WTC11 (cell line): ENCODE data around the gene ANXA5. TPM values are rescaled to one million over a fixed set of nuclear protein-coding genes. Genes with fewer than 3 reads are reported as not detected.

ENCODE experiments used
- ATAC-seq: fragments of 200-7000 bp; cut with Tn5 transposase; 2 replicates; pipeline ENCODE4 v1.10.0; 2021; ENCODE audit warnings: mild to moderate bottlenecking, moderate library complexity
- CTCF ChIA-PET: fragments of 300-600 bp; sonication (Branson Sonifier 250); formaldehyde crosslinking; loops from one replicate; lab custom pipeline; 2021; ENCODE audit warnings: antibody characterized with exemption; lab: Charles Lee
- POLR2A ChIA-PET: fragments of 350-600 bp; sonication (Branson Sonifier 250); formaldehyde crosslinking; loops from one replicate; lab custom pipeline; 2021; ENCODE audit warnings: antibody characterized with exemption; lab: Charles Lee
- DNase-seq: peaks from one replicate; pipeline ENCODE4 v3.0.0; 2021; ENCODE audit warnings: low spot score
- H3K27ac Mint-ChIP-seq: 2 replicates; pipeline ENCODE4 v1.8.0; 2021; ENCODE audit warnings: mixed read lengths
- H3K27me3 Mint-ChIP-seq: 2 replicates; pipeline ENCODE4 v1.8.0; 2021; ENCODE audit warnings: low read depth, mild to moderate bottlenecking, moderate library complexity, mixed read lengths
- H3K36me3 Mint-ChIP-seq: 2 replicates; pipeline ENCODE4 v1.8.0; 2021; ENCODE audit warnings: mixed read lengths
- H3K4me1 Mint-ChIP-seq: 2 replicates; pipeline ENCODE4 v1.8.0; 2022; ENCODE audit warnings: mixed read lengths
- H3K4me3 Mint-ChIP-seq: 2 replicates; pipeline ENCODE4 v1.8.0; 2021; ENCODE audit warnings: mild to moderate bottlenecking, moderate library complexity, mixed read lengths
- H3K9me3 Mint-ChIP-seq: 2 replicates; pipeline ENCODE4 v1.8.0; 2021; ENCODE audit warnings: mixed read lengths
- AFF4 ChIP-seq: sonication (generic); formaldehyde crosslinking; IDR thresholded peaks from 2 replicates; pipeline ENCODE4 v1.8.1; 2023; ENCODE audit warnings: mild to moderate bottlenecking, missing genetic modification reagents, borderline replicate concordance
- ARID4B ChIP-seq: sonication (generic); formaldehyde crosslinking; IDR thresholded peaks from 2 replicates; pipeline ENCODE4 v1.8.0; 2023; ENCODE audit warnings: missing genetic modification reagents, mild to moderate bottlenecking, borderline replicate concordance
- ATF6 ChIP-seq: sonication (generic); formaldehyde crosslinking; IDR thresholded peaks from 2 replicates; pipeline ENCODE4 v1.8.1; 2023; ENCODE audit warnings: mild to moderate bottlenecking, missing genetic modification reagents
- ERG ChIP-seq: fragments of 250-450 bp; sonication (Bioruptor Pico); IDR thresholded peaks from 2 replicates; pipeline ENCODE4 v1.8.0; 2021; ENCODE audit warnings: mild to moderate bottlenecking
- FOXP4 ChIP-seq: sonication (generic); formaldehyde crosslinking; IDR thresholded peaks from 2 replicates; pipeline ENCODE4 v1.8.0; 2022; ENCODE audit warnings: mild to moderate bottlenecking, missing genetic modification reagents
- MAX ChIP-seq: sonication (generic); formaldehyde crosslinking; IDR thresholded peaks from 2 replicates; pipeline ENCODE4 v1.8.0; 2022; ENCODE audit warnings: mild to moderate bottlenecking, missing genetic modification reagents
- TCF7 ChIP-seq: sonication (generic); formaldehyde crosslinking; IDR thresholded peaks from 2 replicates; pipeline ENCODE4 v1.8.0; 2022; ENCODE audit warnings: mild to moderate bottlenecking, low read depth, missing genetic modification reagents, moderate library complexity
- TP53 ChIP-seq: sonication (generic); formaldehyde crosslinking; IDR thresholded peaks from 2 replicates; pipeline ENCODE4 v1.8.1; 2023; ENCODE audit warnings: mild to moderate bottlenecking, missing genetic modification reagents
- ZBTB21 ChIP-seq: sonication (generic); formaldehyde crosslinking; IDR thresholded peaks from 2 replicates; pipeline ENCODE4 v1.8.1; 2023; ENCODE audit warnings: mild to moderate bottlenecking, missing genetic modification reagents, borderline replicate concordance
- ZBTB43 ChIP-seq: sonication (generic); formaldehyde crosslinking; IDR thresholded peaks from 2 replicates; pipeline ENCODE4 v1.8.1; 2023; ENCODE audit warnings: mild to moderate bottlenecking, missing genetic modification reagents
- ZNF138 ChIP-seq: sonication (generic); formaldehyde crosslinking; conservative IDR thresholded peaks from 2 replicates; pipeline ENCODE4 v1.8.1; 2022; ENCODE audit warnings: mild to moderate bottlenecking, moderate library complexity, missing genetic modification reagents
- ZNF263 ChIP-seq: sonication (generic); formaldehyde crosslinking; IDR thresholded peaks from 2 replicates; pipeline ENCODE4 v1.8.1; 2022; ENCODE audit warnings: low read depth, mild to moderate bottlenecking, moderate library complexity, missing genetic modification reagents
- ZNF281 ChIP-seq: sonication (generic); formaldehyde crosslinking; IDR thresholded peaks from 2 replicates; pipeline ENCODE4 v1.8.0; 2023; ENCODE audit warnings: mild to moderate bottlenecking, missing genetic modification reagents
- total RNA-seq: library from RNA; stranded (reverse); gene quantifications from 3 replicates; pipeline ENCODE4 v1.2.3, GENCODE V29; 2021

The ANXA5 gene
- total RNA-seq, 1 experiment from 2014 or later, result 186 TPM

GRCh38 chr4:121739575-121739974 lies 42.8 kb upstream of the ANXA5 start:
- CTCF ChIA-PET, result no interaction called here
- no peak for DNase-seq
- no peak for TF ChIP-seq ZNF263 (CRISPR knock-in tag)
- TF ChIP-seq ATF6, result no peak
- TF ChIP-seq ERG (CRISPR knock-in tag), result no peak
- TF ChIP-seq AFF4, result no peak
- no peak for TF ChIP-seq TP53 (CRISPR knock-in tag)
- TF ChIP-seq ZBTB43, result no peak
- TF ChIP-seq ZBTB21 (CRISPR knock-in tag), result no peak
- TF ChIP-seq, all 79 proteins: peak for 0
- POLR2A ChIA-PET, result no interaction called here
- no peaks in the 10 kb centered on the region for H3K36me3 Mint-ChIP-seq
- no peak overlapping the region for H3K4me3 Mint-ChIP-seq
- no peak for ATAC-seq
- peaks cover 21% of the 10 kb centered on the region for H3K4me1 Mint-ChIP-seq
- no peaks in the 10 kb centered on the region for H3K9me3 Mint-ChIP-seq
- H3K27me3 Mint-ChIP-seq, result peaks cover 47% of the 10 kb centered on the region
- H3K27ac Mint-ChIP-seq, result no peak overlapping the region

GRCh38 chr4:121738780-121739535 lies 42.2 kb upstream of the ANXA5 start:
- no peaks in the 10 kb centered on the region for H3K9me3 Mint-ChIP-seq
- ChIA-PET CTCF (no interaction called here), POLR2A (no interaction called here)
- ATAC-seq, result no peak
- H3K4me3 Mint-ChIP-seq, result no peak overlapping the region
- peaks cover 46% of the 10 kb centered on the region for H3K27me3 Mint-ChIP-seq
- H3K27ac Mint-ChIP-seq, result no peak overlapping the region
- H3K4me1 Mint-ChIP-seq, result peaks cover 21% of the 10 kb centered on the region
- H3K36me3 Mint-ChIP-seq, result no peaks in the 10 kb centered on the region
- DNase-seq, result no peak
- TF ChIP-seq ZNF138 (CRISPR knock-in tag) (no peak), TCF7 (CRISPR knock-in tag) (no peak), FOXP4 (no peak), ZNF281 (CRISPR knock-in tag) (no peak), MAX (CRISPR knock-in tag) (no peak), ARID4B (CRISPR knock-in tag) (no peak), ZNF263 (CRISPR knock-in tag) (no peak), TP53 (CRISPR knock-in tag) (no peak)
